Loucy (cell line): Measurements from ENCODE around the gene TANGO2.

ENCODE experiments used
- H2AFZ ChIP-seq: fragments of 200-600 bp; sonication (generic); 2 replicates; pipeline ENCODE4 v1.6.0; 2016; ENCODE audit warnings: antibody characterized with exemption, mild to moderate bottlenecking, low read length, moderate library complexity
- H3F3A ChIP-seq: fragments of 200-600 bp; 2 replicates; pipeline ENCODE4 v1.6.0; 2016; ENCODE audit warnings: antibody characterized with exemption, low read depth, mild to moderate bottlenecking
- H3K27me3 ChIP-seq: fragments of 200-600 bp; sonication (generic); 2 replicates; pipeline ENCODE4 v1.6.1; 2014; ENCODE audit warnings: low read length, mild to moderate bottlenecking; ENCODE audit not compliant: insufficient read depth, poor library complexity, severe bottlenecking
- H3K36me3 ChIP-seq: fragments of 200-600 bp; sonication (generic); 2 replicates; pipeline ENCODE4 v1.6.1; 2016; ENCODE audit warnings: low read length; ENCODE audit not compliant: insufficient read depth
- H3K4me1 ChIP-seq: fragments of 200-600 bp; sonication (generic); 2 replicates; pipeline ENCODE4 v1.5.1; 2014; ENCODE audit warnings: low read length, mild to moderate bottlenecking; ENCODE audit not compliant: insufficient read depth, poor library complexity, severe bottlenecking
- H3K4me2 ChIP-seq: fragments of 200-600 bp; sonication (generic); 2 replicates; pipeline ENCODE4 v1.6.0; 2014; ENCODE audit warnings: antibody characterized with exemption, low read length, low read depth, mild to moderate bottlenecking; ENCODE audit not compliant: poor library complexity, severe bottlenecking
- H3K4me3 ChIP-seq: fragments of 200-600 bp; sonication (generic); 2 replicates; pipeline ENCODE4 v1.5.1; 2014; ENCODE audit warnings: low read length, mild to moderate bottlenecking, mixed read lengths; ENCODE audit not compliant: poor library complexity, severe bottlenecking
- H3K79me2 ChIP-seq: fragments of 200-600 bp; sonication (generic); 2 replicates; pipeline ENCODE4 v1.6.1; 2014; ENCODE audit warnings: low read length; ENCODE audit not compliant: insufficient read depth
- H3K9ac ChIP-seq: fragments of 200-600 bp; sonication (generic); 2 replicates; pipeline ENCODE4 v1.6.0; 2014; ENCODE audit warnings: mild to moderate bottlenecking, low read depth, low read length, moderate library complexity; ENCODE audit not compliant: poor library complexity, severe bottlenecking
- H3K9me2 ChIP-seq: fragments of 200-600 bp; sonication (generic); replicated peaks from 2 replicates; pipeline ENCODE4 v1.6.1; 2016; ENCODE audit warnings: low read depth, low read length, mixed read lengths
- H3K9me3 ChIP-seq: fragments of 200-600 bp; sonication (generic); 2 replicates; pipeline ENCODE4 v1.6.1; 2014; ENCODE audit warnings: mild to moderate bottlenecking, antibody characterized with exemption, low read length, low read depth; ENCODE audit not compliant: insufficient read depth
- H4K20me1 ChIP-seq: fragments of 200-600 bp; sonication (generic); 2 replicates; pipeline ENCODE4 v1.6.0; 2014; ENCODE audit warnings: antibody characterized with exemption, low read length, mild to moderate bottlenecking; ENCODE audit not compliant: insufficient read depth, poor library complexity, severe bottlenecking
- EZH2phosphoT487 ChIP-seq: fragments of 200-600 bp; IDR thresholded peaks from 2 replicates; pipeline ENCODE4 v1.6.1; 2018; ENCODE audit warnings: antibody characterized with exemption, mild to moderate bottlenecking, moderate library complexity, borderline replicate concordance
- TF ChIP-seq, protein P1 (sequence below): fragments of 200-600 bp; sonication (generic); conservative IDR thresholded peaks from 2 replicates; pipeline ENCODE4 v1.5.1; 2014; ENCODE audit warnings: mild to moderate bottlenecking, antibody characterized with exemption, low read length

Gene TANGO2

DNA sequence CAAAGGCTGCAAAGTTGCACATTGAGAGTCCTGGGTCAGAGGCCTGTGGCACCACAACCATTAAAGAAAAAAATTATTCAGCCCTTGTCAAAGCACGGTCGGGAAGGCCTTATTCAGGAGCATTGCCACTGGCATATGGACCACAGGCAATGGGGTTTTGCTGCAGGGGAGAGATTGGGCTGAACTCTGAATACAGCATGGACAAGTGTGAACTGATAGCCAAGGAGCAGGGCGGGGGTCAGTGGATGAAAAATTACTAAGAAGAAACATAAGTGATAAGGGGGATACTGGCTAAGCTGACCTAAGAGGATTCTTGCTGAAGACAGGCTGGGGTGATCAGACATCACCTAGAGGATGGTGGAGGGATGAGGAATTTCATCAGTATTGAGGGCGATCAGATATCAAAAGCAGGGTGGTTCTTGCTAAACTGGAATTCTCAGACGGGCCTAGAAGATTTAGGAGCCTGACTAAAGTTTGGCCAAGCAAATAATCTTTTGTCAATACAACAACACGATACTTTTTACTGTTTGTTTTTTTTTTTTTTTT lies 55.8 kb downstream of the TANGO2 start:
- Histone ChIP-seq H3K4me2 (no peak overlapping the region), H3K36me3 (no peaks in the 10 kb centered on the region), H3K4me1 (peaks cover 14% of the 10 kb centered on the region), H3K27me3 (peaks cover 6% of the 10 kb centered on the region), H2AFZ (no peak overlapping the region), H3K9ac (no peak overlapping the region), H3K79me2 (peaks cover 22% of the 10 kb centered on the region), H3K9me3 (no peaks in the 10 kb centered on the region), H3K4me3 (no peak overlapping the region), H3F3A (peaks cover 5% of the 10 kb centered on the region), H4K20me1 (peaks cover 13% of the 10 kb centered on the region), H3K9me2 (no peaks in the 10 kb centered on the region)
- TF ChIP-seq EZH2phosphoT487 = no peak
- TF ChIP-seq, protein P1, sequence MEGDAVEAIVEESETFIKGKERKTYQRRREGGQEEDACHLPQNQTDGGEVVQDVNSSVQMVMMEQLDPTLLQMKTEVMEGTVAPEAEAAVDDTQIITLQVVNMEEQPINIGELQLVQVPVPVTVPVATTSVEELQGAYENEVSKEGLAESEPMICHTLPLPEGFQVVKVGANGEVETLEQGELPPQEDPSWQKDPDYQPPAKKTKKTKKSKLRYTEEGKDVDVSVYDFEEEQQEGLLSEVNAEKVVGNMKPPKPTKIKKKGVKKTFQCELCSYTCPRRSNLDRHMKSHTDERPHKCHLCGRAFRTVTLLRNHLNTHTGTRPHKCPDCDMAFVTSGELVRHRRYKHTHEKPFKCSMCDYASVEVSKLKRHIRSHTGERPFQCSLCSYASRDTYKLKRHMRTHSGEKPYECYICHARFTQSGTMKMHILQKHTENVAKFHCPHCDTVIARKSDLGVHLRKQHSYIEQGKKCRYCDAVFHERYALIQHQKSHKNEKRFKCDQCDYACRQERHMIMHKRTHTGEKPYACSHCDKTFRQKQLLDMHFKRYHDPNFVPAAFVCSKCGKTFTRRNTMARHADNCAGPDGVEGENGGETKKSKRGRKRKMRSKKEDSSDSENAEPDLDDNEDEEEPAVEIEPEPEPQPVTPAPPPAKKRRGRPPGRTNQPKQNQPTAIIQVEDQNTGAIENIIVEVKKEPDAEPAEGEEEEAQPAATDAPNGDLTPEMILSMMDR = no peak

DNA sequence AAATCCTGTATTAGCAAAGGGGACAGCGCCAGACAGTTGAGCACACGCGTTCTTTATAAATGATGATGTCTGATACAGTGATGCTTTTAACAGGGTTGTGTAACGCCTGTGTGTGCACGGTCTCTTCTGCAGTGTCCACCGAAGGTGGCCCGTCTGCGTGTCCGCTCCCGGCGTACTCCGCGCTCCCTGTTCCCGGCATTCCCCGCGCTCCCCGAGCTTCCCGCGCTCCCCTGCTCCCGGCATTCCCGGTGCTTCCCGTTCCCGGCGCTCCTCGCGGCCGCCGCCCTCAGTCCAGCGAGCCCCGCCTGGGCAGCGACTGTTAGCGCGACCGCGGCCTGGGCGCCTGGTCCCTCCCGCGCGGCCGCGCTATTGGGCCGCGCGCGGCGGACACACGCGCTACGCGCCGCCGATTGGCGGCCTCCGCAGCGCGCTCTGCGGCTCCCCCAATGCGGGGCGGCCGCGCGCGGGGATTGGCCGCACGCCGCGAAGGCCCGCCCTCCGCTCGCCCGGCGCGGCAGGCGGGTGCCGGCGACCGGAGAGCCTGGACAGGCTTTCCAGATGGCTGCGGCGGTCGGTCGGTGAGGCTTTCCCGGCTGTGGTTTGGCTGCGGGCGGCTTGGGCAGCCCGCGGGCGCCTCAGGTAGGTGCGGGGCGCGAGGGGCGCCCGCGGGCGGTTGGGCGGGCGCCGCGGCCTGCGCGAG lies 59.0 kb downstream of the TANGO2 start, which contains the start of gene DGCR8:
DGCR8 (plus strand) TSS at position 497 of the 700 bp plus-strand sequence. CDS start 5,723 bp downstream, outside the sequence.
- peak within 1 kb of the TSS; percentile 80 for H2AFZ ChIP-seq
- H3K79me2 ChIP-seq = peaks cover 54% of the 10 kb centered on the region
- no peaks in the 10 kb centered on the region for H3K9me3 ChIP-seq

DNA sequence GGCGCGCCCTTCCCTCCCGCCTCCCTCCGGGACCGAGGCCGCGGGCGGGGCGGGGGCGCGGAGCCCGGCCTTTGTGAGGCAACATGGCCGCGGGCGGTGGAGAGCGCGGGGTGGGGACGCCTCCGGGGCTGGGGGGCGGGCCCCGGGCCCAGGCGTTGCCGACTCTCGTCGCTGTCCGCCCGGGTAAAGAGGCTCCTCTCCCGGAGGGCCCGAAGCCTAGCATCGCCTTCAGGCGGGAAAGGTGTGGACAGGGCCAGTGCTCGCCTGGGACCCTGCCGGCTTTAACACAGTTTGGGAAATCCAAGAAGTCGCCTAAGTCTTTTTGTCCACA lies 59.5 kb downstream of the TANGO2 start:
- Histone ChIP-seq H3K9ac (peak overlapping the region; percentile 93), H3F3A (peaks cover 5% of the 10 kb centered on the region), H2AFZ (no peak overlapping the region), H3K4me1 (peaks cover 40% of the 10 kb centered on the region), H4K20me1 (peaks cover 46% of the 10 kb centered on the region), H3K4me3 (peak overlapping the region; percentile 92), H3K36me3 (no peaks in the 10 kb centered on the region), H3K79me2 (peaks cover 59% of the 10 kb centered on the region), H3K9me3 (no peaks in the 10 kb centered on the region), H3K27me3 (peaks cover 6% of the 10 kb centered on the region), H3K4me2 (peak overlapping the region; percentile 79), H3K9me2 (no peaks in the 10 kb centered on the region)
- TF ChIP-seq, protein P1 = no peak
- no peak for TF ChIP-seq EZH2phosphoT487

More for the DNA sequence above, 59.0 kb downstream of the TANGO2 start, which contains the start of gene DGCR8:
- Histone ChIP-seq H3K9me2 (no peaks in the 10 kb centered on the region), H3K27me3 (peaks cover 6% of the 10 kb centered on the region), H3K9ac (peak within 1 kb of the TSS; percentile 93), H4K20me1 (peaks cover 41% of the 10 kb centered on the region), H3K4me3 (peak within 1 kb of the TSS; percentile 92), H3K4me2 (peak within 1 kb of the TSS; percentile 79), H3K4me1 (peaks cover 35% of the 10 kb centered on the region), H3K36me3 (no peaks in the 10 kb centered on the region), H3F3A (peaks cover 5% of the 10 kb centered on the region)
- TF ChIP-seq, protein P1 = no peak
- no peak for TF ChIP-seq EZH2phosphoT487
